Raji (cell line): Measurements from ENCODE around the gene NTRK2.

ENCODE experiments used
- POLR2A ChIP-seq: IDR thresholded peaks from 2 replicates; pipeline ENCODE4 v1.6.1; 2011; ENCODE audit warnings: low read depth, low read length, control low read depth; ENCODE audit not compliant: insufficient read depth

The NTRK2 gene

GRCh38 chr9:84702471-84702870 lies 32.9 kb downstream of the NTRK2 start:
- TF ChIP-seq POLR2A: no peak

- no peak for TF ChIP-seq POLR2A
These were observed 34.3 kb downstream of the NTRK2 start for GRCh38 chr9:84703793-84704192.

- TF ChIP-seq POLR2A: no peak
These were observed 35.6 kb downstream of the NTRK2 start for GRCh38 chr9:84705128-84705527.

GRCh38 chr9:84708400-84708799 lies 38.9 kb downstream of the NTRK2 start:
- no peak for TF ChIP-seq POLR2A

- TF ChIP-seq POLR2A: no peak
These were observed 39.5 kb downstream of the NTRK2 start for GRCh38 chr9:84709056-84709455.

- TF ChIP-seq POLR2A: no peak
These were observed 41.3 kb downstream of the NTRK2 start for GRCh38 chr9:84710701-84711397.

GRCh38 chr9:84711398-84711777 lies 41.9 kb downstream of the NTRK2 start:
- TF ChIP-seq POLR2A: no peak

- no peak for TF ChIP-seq POLR2A
These were observed 42.4 kb downstream of the NTRK2 start for GRCh38 chr9:84711936-84712335.

- TF ChIP-seq POLR2A: no peak
These were observed 46.7 kb downstream of the NTRK2 start for GRCh38 chr9:84716217-84716616.

- no peak for TF ChIP-seq POLR2A
These were observed 48.9 kb downstream of the NTRK2 start for GRCh38 chr9:84718476-84718875.

- TF ChIP-seq POLR2A: no peak
These were observed 53.0 kb downstream of the NTRK2 start for GRCh38 chr9:84722388-84722989.

GRCh38 chr9:84723426-84723825 lies 53.9 kb downstream of the NTRK2 start:
- TF ChIP-seq POLR2A: no peak

GRCh38 chr9:84731696-84732095 lies 62.2 kb downstream of the NTRK2 start:
- no peak for TF ChIP-seq POLR2A

GRCh38 chr9:84736081-84736480 lies 66.6 kb downstream of the NTRK2 start:
- TF ChIP-seq POLR2A: no peak

GRCh38 chr9:84736536-84736935 lies 67.0 kb downstream of the NTRK2 start:
- no peak for TF ChIP-seq POLR2A

- no peak for TF ChIP-seq POLR2A
These were observed 68.8 kb downstream of the NTRK2 start for GRCh38 chr9:84738353-84738752.

GRCh38 chr9:84742261-84742660 lies 72.7 kb downstream of the NTRK2 start:
- no peak for TF ChIP-seq POLR2A
